AG04450 (cell line): ENCODE results near the gene EVL. TPM values are rescaled to one million over a fixed set of nuclear protein-coding genes. Genes with fewer than 3 reads are reported as not detected.
"Not testable (repeated sequence)": the region's sequence is repeated elsewhere in the genome, so short reads cannot be mapped to it uniquely, and the experiment has no call there.

Experiments used
- CTCF ChIA-PET: fragments of 300-600, 350-600 bp; formaldehyde crosslinking; extraction: SDS; loops from one replicate; lab custom pipeline; 2022; ENCODE audit warnings: antibody characterized with exemption, inconsistent platforms; lab: Charles Lee
- POLR2A ChIA-PET: fragments of 350-600 bp; formaldehyde crosslinking; extraction: SDS; loops from one replicate; lab custom pipeline; 2021; ENCODE audit warnings: antibody characterized with exemption, inconsistent platforms; lab: Yijun Ruan, JAX
- DNase-seq: peaks from one replicate; pipeline ENCODE4 v3.0.0-alpha.2; 2011; ENCODE audit warnings: low read depth, low spot score
- H3K27ac ChIP-seq: one replicate; pipeline ENCODE4 v1.5.1; 2012; ENCODE audit warnings: low read depth, low read length, control low read depth
- H3K27me3 ChIP-seq: one replicate; pipeline ENCODE4 v1.6.0; 2012; ENCODE audit warnings: low read length; ENCODE audit not compliant: control insufficient read depth, insufficient read depth
- H3K4me3 ChIP-seq: 2 replicates; pipeline ENCODE4 v1.5.1; 2011; ENCODE audit warnings: mild to moderate bottlenecking, low read depth, low read length, control low read depth
- H3K9me3 ChIP-seq: 2 replicates; pipeline ENCODE4 v1.5.1; 2012; ENCODE audit warnings: low read length; ENCODE audit not compliant: control insufficient read depth, insufficient read depth
- CTCF ChIP-seq: IDR thresholded peaks from 2 replicates; pipeline ENCODE4 v1.5.1; 2011; ENCODE audit warnings: low read depth, low read length, control low read depth, inconsistent platforms
- polyA plus RNA-seq: library from polyadenylated mRNA; depleted of rRNA; stranded (reverse); fragments of >200 nt; gene quantifications from 2 replicates; pipeline ENCODE4 v1.2.3, GENCODE V29; 2011

The EVL gene
- polyA plus RNA-seq, 1 experiment = 36.5 TPM

DNA sequence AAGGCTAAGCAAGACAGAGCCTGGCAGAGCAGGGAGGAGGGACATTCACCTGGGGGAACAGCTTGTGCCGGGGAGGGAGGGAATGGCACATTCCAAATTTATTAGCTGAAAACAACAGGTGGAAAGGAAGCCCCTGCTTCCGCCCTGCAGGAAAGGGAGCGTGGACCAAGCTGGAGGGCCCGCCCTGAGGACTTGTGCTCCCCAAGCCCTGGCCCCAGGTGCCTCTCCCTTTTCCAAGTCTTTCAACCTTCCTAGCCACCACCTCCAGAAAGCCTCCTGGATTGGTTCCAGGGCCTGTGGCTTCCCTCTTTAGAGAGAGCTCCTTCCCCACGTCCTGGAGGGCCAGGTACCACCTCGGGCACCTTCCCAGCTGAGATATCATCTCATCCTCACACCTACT lies 91.6 kb downstream of the EVL start:
- H3K27ac ChIP-seq = no peak overlapping the region
- ChIA-PET CTCF (no interaction called here), POLR2A (no interaction called here)
- peaks cover 32% of the 10 kb centered on the region for H3K9me3 ChIP-seq
- no peak overlapping the region for H3K4me3 ChIP-seq
- H3K27me3 ChIP-seq = peaks cover 38% of the 10 kb centered on the region
- TF ChIP-seq CTCF = no peak
- DNase-seq = no peak

- H3K9me3 ChIP-seq = peaks cover 32% of the 10 kb centered on the region
- H3K4me3 ChIP-seq, POLR2A ChIA-PET, H3K27ac ChIP-seq, DNase-seq, CTCF ChIA-PET: not testable (repeated sequence)
- H3K27me3 ChIP-seq = peaks cover 38% of the 10 kb centered on the region
Measured at GRCh38 chr14:100157548-100158232, 92.5 kb downstream of the EVL start.

DNA sequence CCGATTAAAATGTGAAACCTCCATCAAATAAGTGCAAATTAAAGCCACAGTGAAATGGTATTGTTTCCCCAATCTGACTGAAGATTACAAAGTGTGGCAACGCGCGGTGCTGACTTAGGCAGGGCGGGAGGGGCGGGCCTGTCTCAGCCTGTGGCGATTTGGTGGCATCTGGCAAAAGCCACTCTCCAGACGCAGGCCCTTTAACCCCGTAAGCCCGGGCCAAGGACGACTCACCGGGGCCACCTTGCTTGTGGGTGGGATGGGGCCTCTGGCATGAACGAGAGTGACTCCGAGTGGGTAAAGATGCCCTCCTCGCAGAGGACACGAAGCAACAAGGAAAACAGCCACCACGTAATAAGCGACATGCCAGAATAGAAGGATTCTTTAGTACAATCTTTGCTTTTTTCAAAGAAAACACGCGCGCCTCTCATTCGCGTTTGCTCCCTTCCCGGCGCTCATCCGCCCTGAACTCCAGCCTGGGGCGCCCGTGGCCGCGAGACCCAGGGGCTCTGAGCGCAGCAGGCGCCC lies 93.4 kb downstream of the EVL start:
- CTCF ChIA-PET = no interaction called here
- no peak for DNase-seq
- Histone ChIP-seq H3K9me3 (peaks cover 29% of the 10 kb centered on the region), H3K27me3 (peaks cover 38% of the 10 kb centered on the region), H3K27ac (no peak overlapping the region), H3K4me3 (no peak overlapping the region)
- no peak for TF ChIP-seq CTCF
- POLR2A ChIA-PET = no interaction called here

DNA sequence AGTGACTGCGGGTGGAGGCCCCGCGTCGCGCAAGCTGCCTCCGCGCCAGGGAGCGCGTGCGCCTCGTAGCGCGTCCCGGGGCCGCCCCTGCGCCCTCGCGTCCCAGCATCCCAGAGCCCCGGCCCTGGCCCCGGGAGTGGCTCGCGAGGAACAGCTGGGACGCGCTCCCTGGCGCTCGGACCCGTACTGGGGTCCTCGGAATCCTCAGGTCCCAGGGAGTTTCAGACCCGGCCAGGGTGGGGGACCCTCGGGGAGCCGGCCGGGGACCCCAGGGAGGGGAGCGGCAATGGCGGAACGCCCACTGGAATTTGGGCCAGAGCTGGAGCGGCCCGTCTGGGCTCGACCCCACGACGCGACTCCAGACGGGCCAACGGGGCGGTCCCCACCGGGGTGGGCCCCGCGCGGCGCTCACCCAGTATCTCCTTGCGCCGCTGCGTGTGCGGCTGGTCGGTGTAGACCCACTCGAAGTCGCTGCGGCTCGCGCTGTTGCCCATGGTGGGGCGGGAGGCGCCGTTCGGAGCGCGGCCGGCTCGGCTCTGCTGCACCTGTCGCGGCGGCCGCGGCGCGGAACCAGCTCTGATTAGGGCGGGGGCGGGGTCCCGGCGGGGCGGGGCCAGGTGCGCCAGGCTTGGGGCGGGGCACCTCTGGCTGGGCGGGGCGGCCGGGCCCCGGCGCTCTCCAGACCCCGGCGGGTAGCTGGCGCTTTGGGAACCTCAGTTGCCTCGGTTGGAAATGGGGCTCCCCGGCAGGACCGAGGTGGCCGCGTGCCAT lies 94.1 kb downstream of the EVL start, which contains the start of gene DEGS2:
Gene DEGS2 (minus strand): TSS at position 552 of the 771 bp plus-strand sequence. CDS start 58 bp downstream, at position 494.
- no peak within 1 kb of the TSS for H3K4me3 ChIP-seq
- peaks cover 23% of the 10 kb centered on the region for H3K9me3 ChIP-seq
- CTCF ChIA-PET = no interaction called here
- no peak within 1 kb of the TSS for H3K27ac ChIP-seq
- H3K27me3 ChIP-seq = peaks cover 40% of the 10 kb centered on the region
- POLR2A ChIA-PET = no interaction called here
- DNase-seq = no peak
- TF ChIP-seq CTCF = no peak

- Histone ChIP-seq H3K4me3 (no peak overlapping the region), H3K9me3 (peaks cover 16% of the 10 kb centered on the region), H3K27ac (no peak overlapping the region), H3K27me3 (peaks cover 46% of the 10 kb centered on the region)
- TF ChIP-seq CTCF = no peak
- ChIA-PET CTCF (no interaction called here), POLR2A (no interaction called here)
- no peak for DNase-seq
Measured at GRCh38 chr14:100159865-100160533, 94.8 kb downstream of the EVL start.
